NCI-H146 treated with DMSO at 0.1 percent for 48 hours (cell line): ENCODE data around the gene PRKCA.
"Not testable (repeated sequence)": the region's sequence is repeated elsewhere in the genome, so short reads cannot be mapped to it uniquely, and the experiment has no call there.

Experiments used
- DNase-seq: peaks from one replicate; lab custom pipeline; 2025; ENCODE audit not compliant: unreplicated experiment; lab: John Stamatoyannopoulos, UW

PRKCA gene

GRCh38 chr17:66481271-66481670 lies 178.9 kb downstream of the PRKCA start:
- no peak for DNase-seq

- DNase-seq, result no peak
Measured at GRCh38 chr17:66483906-66484305, 181.5 kb downstream of the PRKCA start.

- DNase-seq, result no peak
Measured at GRCh38 chr17:66485309-66485947, 183.0 kb downstream of the PRKCA start.

GRCh38 chr17:66487121-66487520 lies 184.7 kb downstream of the PRKCA start:
- no peak for DNase-seq

- no peak for DNase-seq
Measured at GRCh38 chr17:66487981-66488468, 185.6 kb downstream of the PRKCA start.

GRCh38 chr17:66488864-66489263 lies 186.5 kb downstream of the PRKCA start:
- no peak for DNase-seq

GRCh38 chr17:66489576-66489975 lies 187.2 kb downstream of the PRKCA start:
- DNase-seq, result not testable (repeated sequence)

GRCh38 chr17:66491213-66491612 lies 188.8 kb downstream of the PRKCA start:
- no peak for DNase-seq

GRCh38 chr17:66491665-66492064 lies 189.3 kb downstream of the PRKCA start:
- DNase-seq, result no peak

- no peak for DNase-seq
Measured at GRCh38 chr17:66492080-66492479, 189.7 kb downstream of the PRKCA start.

GRCh38 chr17:66492561-66493005 lies 190.2 kb downstream of the PRKCA start:
- DNase-seq, result no peak

- no peak for DNase-seq
Measured at GRCh38 chr17:66493283-66494019, 191.0 kb downstream of the PRKCA start.

GRCh38 chr17:66494023-66494803 lies 191.8 kb downstream of the PRKCA start:
- no peak for DNase-seq

- no peak for DNase-seq
Measured at GRCh38 chr17:66495035-66495434, 192.6 kb downstream of the PRKCA start.

- no peak for DNase-seq
Measured at GRCh38 chr17:66496306-66496705, 193.9 kb downstream of the PRKCA start.

- DNase-seq, result no peak
Measured at GRCh38 chr17:66498580-66498979, 196.2 kb downstream of the PRKCA start.

- no peak for DNase-seq
Measured at GRCh38 chr17:66506641-66507040, 204.2 kb downstream of the PRKCA start.

GRCh38 chr17:66507103-66507923 lies 204.9 kb downstream of the PRKCA start:
- DNase-seq, result no peak

- DNase-seq, result no peak
Measured at GRCh38 chr17:66507982-66508760, 205.8 kb downstream of the PRKCA start.
